HEK293 (cell line): Measurements from ENCODE around the gene CLEC1A.

Source experiments
- ZNF423 ChIP-seq: fragments of 450-650 bp; formaldehyde crosslinking; IDR thresholded peaks from 2 replicates; pipeline ENCODE4 v1.5.1; 2016; ENCODE audit warnings: missing biosample characterization, missing genetic modification characterization
- ZNF785 ChIP-seq: fragments of 450-650 bp; formaldehyde crosslinking; IDR thresholded peaks from 2 replicates; pipeline ENCODE4 v1.5.1; 2016; ENCODE audit warnings: missing biosample characterization, missing genetic modification characterization

GRCh38 chr12:10095971-10096370 lies 2.8 kb downstream of the CLEC1A start:
- no peak for TF ChIP-seq ZNF785
- no peak for TF ChIP-seq ZNF423 (tag by site-specific recombination)
